Right cardiac atrium (tissue), 5 donors: Measurements from ENCODE around the gene COX19. TPM values are rescaled to one million over a fixed set of nuclear protein-coding genes. Genes with fewer than 3 reads are reported as not detected.
A peak's percentile ranks its signal among the peaks of the same experiment; 100 is the strongest.
"Not testable (repeated sequence)": the region's sequence is repeated elsewhere in the genome, so short reads cannot be mapped to it uniquely, and the experiment has no call there.

Experiments used
- ATAC-seq, 2 donors: fragments of 200-7000 bp; cut with Tn5 transposase; one replicate each; pipeline versions ENCODE4 v1.8.0 to v1.9.1; 2020; ENCODE audit warnings: moderate library complexity in 2 of 2, mild to moderate bottlenecking in 1 of 2
- DNase-seq, 3 donors: peaks; one replicate each; pipeline ENCODE4 v3.0.0-alpha.2; 2020
- H3K27ac ChIP-seq: one replicate; pipeline ENCODE4 v1.5.1; 2013; ENCODE audit warnings: mild to moderate bottlenecking, low read length, control low read depth, moderate library complexity
- H3K27me3 ChIP-seq: one replicate; pipeline ENCODE4 v1.6.1; 2013; ENCODE audit not compliant: control insufficient read depth, insufficient read depth
- H3K4me1 ChIP-seq: one replicate; pipeline ENCODE4 v1.6.1; 2013; ENCODE audit warnings: low read length; ENCODE audit not compliant: control insufficient read depth, insufficient read depth
- H3K4me3 ChIP-seq: one replicate; pipeline ENCODE4 v1.5.1; 2013; ENCODE audit warnings: low read length, control low read depth
- H3K9me3 ChIP-seq: one replicate; pipeline ENCODE4 v1.6.1; 2013; ENCODE audit warnings: low read length; ENCODE audit not compliant: control insufficient read depth
- WGBS: extraction: QIAGEN DNeasy Blood & Tissue Kit; methylation state at CpG from one replicate; pipeline ENCODE4 v1.1.7; 2013; 5-methylcytosine and 5-hydroxymethylcytosine counted together
- intact Hi-C, 4 donors: fragments of 100-400 bp; cut with DNase I; formaldehyde crosslinking; loops; one replicate each; pipeline versions ENCODE4 v1.11.0 to v1.14.0; 2022 to 2023
- polyA plus RNA-seq: library from polyadenylated mRNA; stranded (reverse); fragments of 200-250 nt; gene quantifications from one replicate; pipeline ENCODE4 v1.2.3, GENCODE V29; 2013
- total RNA-seq, 4 donors: library from RNA; stranded (reverse); fragmentation: NEBNext Ultra II Directional; extraction: Animal tissue kit (Norgen Biotek cat#: 25700); gene quantifications; one replicate each; pipeline ENCODE4 v1.2.1, GENCODE V29; 2021
- donor health status: healthy with polysubstance abuse.
- donor health status: DM: no; HTN: yes; CAD: no.
- donor health status: DM: no; HTN: no; CAD: no.
- donor health status: DM: no; HTN: yes; CAD: no; lungs with severe emphysema.
- donor health status: DM: yes; HTN: yes; CAD: no.

Gene COX19
- total and polyA plus RNA-seq, 5 donors, result 5.8 to 8.8 (median 7.7) TPM

GRCh38 chr7:946256-946996, 28.9 kb downstream of the COX19 start:
- Histone ChIP-seq H3K4me3 (no peak overlapping the region), H3K4me1 (no peaks in the 10 kb centered on the region), H3K27me3 (no peaks in the 10 kb centered on the region), H3K27ac (no peak overlapping the region), H3K9me3 (no peaks in the 10 kb centered on the region)
- WGBS, result 81% methylated on average over 29 of the region's 29 CpGs
- peak in 1 of 2 donors; percentile 38 for ATAC-seq
- peak; percentile 7 to 34 (median 25) for DNase-seq
- intact Hi-C loops, result no loop called here

GRCh38 chr7:945556-946255, 29.6 kb downstream of the COX19 start:
- H3K4me1 ChIP-seq, result no peaks in the 10 kb centered on the region
- ATAC-seq (peak; percentile 31 to 68), DNase-seq (peak; percentile 10 to 53 (median 45))
- WGBS, result 77% methylated on average over 30 of the region's 30 CpGs
- intact Hi-C loops, result no loop called here
- no peaks in the 10 kb centered on the region for H3K27me3 ChIP-seq
- no peak overlapping the region for H3K4me3 ChIP-seq
- no peak overlapping the region for H3K27ac ChIP-seq
- no peaks in the 10 kb centered on the region for H3K9me3 ChIP-seq

GRCh38 chr7:945147-945555, 30.2 kb downstream of the COX19 start:
- ATAC-seq, result no peak
- no peak overlapping the region for H3K27ac ChIP-seq
- no peaks in the 10 kb centered on the region for H3K4me1 ChIP-seq
- intact Hi-C loops, result no loop called here
- no peaks in the 10 kb centered on the region for H3K9me3 ChIP-seq
- WGBS, result 81% methylated on average over 13 of the region's 13 CpGs
- DNase-seq, result peak; percentile 10 to 51 (median 29)
- H3K27me3 ChIP-seq, result no peaks in the 10 kb centered on the region
- H3K4me3 ChIP-seq, result no peak overlapping the region

GRCh38 chr7:944744-945143, 30.6 kb downstream of the COX19 start:
- no peaks in the 10 kb centered on the region for H3K27me3 ChIP-seq
- WGBS, result 89% methylated on average over 5 of the region's 5 CpGs
- ATAC-seq, result no peak
- no peak for DNase-seq
- intact Hi-C loops, result no loop called here
- H3K9me3 ChIP-seq, result no peaks in the 10 kb centered on the region
- no peak overlapping the region for H3K27ac ChIP-seq
- no peak overlapping the region for H3K4me3 ChIP-seq
- H3K4me1 ChIP-seq, result no peaks in the 10 kb centered on the region

- H3K9me3 ChIP-seq, H3K4me3 ChIP-seq, ATAC-seq, DNase-seq, H3K27ac ChIP-seq, H3K4me1 ChIP-seq, H3K27me3 ChIP-seq, intact Hi-C loops: not testable (repeated sequence)
- WGBS, result 81% methylated on average over 4 of the region's 4 CpGs
These were observed 31.6 kb downstream of the COX19 start for GRCh38 chr7:943793-944192.

- Histone ChIP-seq H3K9me3 (no peaks in the 10 kb centered on the region), H3K4me1 (no peaks in the 10 kb centered on the region), H3K27ac (no peak overlapping the region), H3K4me3 (no peak overlapping the region), H3K27me3 (no peaks in the 10 kb centered on the region)
- no peak for DNase-seq
- 44% methylated on average over 2 of the region's 2 CpGs for WGBS
- ATAC-seq, result no peak
- intact Hi-C loops, result no loop called here
These were observed 34.5 kb downstream of the COX19 start for GRCh38 chr7:940599-941408.

GRCh38 chr7:939843-940242, 35.5 kb downstream of the COX19 start:
- 94% methylated on average over 4 of the region's 4 CpGs for WGBS
- intact Hi-C loops, result no loop called here
- H3K27me3 ChIP-seq, result no peaks in the 10 kb centered on the region
- H3K27ac ChIP-seq, result no peak overlapping the region
- ATAC-seq (no peak), DNase-seq (no peak)
- H3K4me3 ChIP-seq, result no peak overlapping the region
- no peaks in the 10 kb centered on the region for H3K4me1 ChIP-seq
- H3K9me3 ChIP-seq, result no peaks in the 10 kb centered on the region

GRCh38 chr7:938546-939185, 36.7 kb downstream of the COX19 start:
- H3K4me3 ChIP-seq, result no peak overlapping the region
- H3K27ac ChIP-seq, result no peak overlapping the region
- intact Hi-C loops, result no loop called here
- ATAC-seq (no peak), DNase-seq (peak; percentile 5 to 36 (median 13))
- H3K27me3 ChIP-seq, result no peaks in the 10 kb centered on the region
- H3K9me3 ChIP-seq, result no peaks in the 10 kb centered on the region
- WGBS, result 96% methylated on average over 27 of the region's 27 CpGs
- H3K4me1 ChIP-seq, result no peaks in the 10 kb centered on the region

GRCh38 chr7:937856-938484, 37.4 kb downstream of the COX19 start:
- Histone ChIP-seq H3K9me3 (no peaks in the 10 kb centered on the region), H3K27me3 (no peaks in the 10 kb centered on the region), H3K27ac (no peak overlapping the region), H3K4me3 (no peak overlapping the region), H3K4me1 (no peaks in the 10 kb centered on the region)
- intact Hi-C loops, result no loop called here
- WGBS, result 86% methylated on average over 16 of the region's 16 CpGs
- no peak for ATAC-seq
- peak in 2 of 3 donors; percentile 9 to 20 for DNase-seq

- H3K27me3 ChIP-seq, result no peaks in the 10 kb centered on the region
- no peak overlapping the region for H3K27ac ChIP-seq
- peak; percentile 16 to 53 (median 50) for DNase-seq
- ATAC-seq, result no peak
- H3K9me3 ChIP-seq, result no peaks in the 10 kb centered on the region
- H3K4me1 ChIP-seq, result no peaks in the 10 kb centered on the region
- intact Hi-C loops, result no loop called here
- 81% methylated on average over 22 of the region's 22 CpGs for WGBS
- H3K4me3 ChIP-seq, result no peak overlapping the region
These were observed 38.8 kb downstream of the COX19 start for GRCh38 chr7:936386-937054.
